ENCODE results near the gene CRTC1. TPM values are rescaled to one million over a fixed set of nuclear protein-coding genes. Genes with fewer than 3 reads are reported as not detected.

The CRTC1 gene
- total RNA-seq, 1 donor from 2014 or later: 15.5 TPM

GRCh38 chr19:18667531-18668251 is 15.8 kb upstream of the CRTC1 start:
- intact Hi-C loops (cut with micrococcal nuclease): no loop called here
- Mint-ChIP-seq H3K9me3 (no peaks in the 10 kb centered on the region), H3K4me1 (peaks cover 18% of the 10 kb centered on the region), H3K36me3 (ENCODE audit: low read depth) (peaks cover 34% of the 10 kb centered on the region), H3K4me3 (no peak overlapping the region), H3K27ac (no peak overlapping the region), H3K27me3 (no peaks in the 10 kb centered on the region)
- ChIA-PET POLR2A (no interaction called here), CTCF (no interaction called here)
- ATAC-seq (ENCODE audit: low read depth): no peak
- no peak for DNase-seq
- no peak for TF ChIP-seq CTCF (IDR thresholded peaks at IDR 0.05)

GRCh38 chr19:18668252-18668631 is 15.2 kb upstream of the CRTC1 start:
- Mint-ChIP-seq H3K27me3 (no peaks in the 10 kb centered on the region), H3K27ac (no peak overlapping the region)
- intact Hi-C loops (cut with micrococcal nuclease): no loop called here

GRCh38 chr19:18668744-18669523 is 14.5 kb upstream of the CRTC1 start:
- Mint-ChIP-seq H3K9me3 (no peaks in the 10 kb centered on the region), H3K27me3 (no peaks in the 10 kb centered on the region), H3K27ac (no peak overlapping the region), H3K36me3 (ENCODE audit: low read depth) (peaks cover 34% of the 10 kb centered on the region), H3K4me3 (no peak overlapping the region), H3K4me1 (peaks cover 13% of the 10 kb centered on the region)
- POLR2A ChIA-PET: no interaction called here
- intact Hi-C loops (cut with micrococcal nuclease): no loop called here
- DNase-seq: no peak
- CTCF ChIA-PET: no interaction called here
- no peak for TF ChIP-seq CTCF (IDR thresholded peaks at IDR 0.05)
- ATAC-seq (ENCODE audit: low read depth): no peak

More at GRCh38 chr19:18668252-18668631, 15.2 kb upstream of the CRTC1 start:
- ATAC-seq (ENCODE audit: low read depth) (no peak), DNase-seq (no peak)
- H3K36me3 Mint-ChIP-seq (ENCODE audit: low read depth): peaks cover 34% of the 10 kb centered on the region
- TF ChIP-seq CTCF (IDR thresholded peaks at IDR 0.05): no peak
- ChIA-PET POLR2A (no interaction called here), CTCF (no interaction called here)
- peaks cover 18% of the 10 kb centered on the region for H3K4me1 Mint-ChIP-seq
- no peak overlapping the region for H3K4me3 Mint-ChIP-seq
- H3K9me3 Mint-ChIP-seq: no peaks in the 10 kb centered on the region

GRCh38 chr19:18669524-18669817 is 14.0 kb upstream of the CRTC1 start:
- Mint-ChIP-seq H3K27me3 (no peaks in the 10 kb centered on the region), H3K36me3 (ENCODE audit: low read depth) (peaks cover 34% of the 10 kb centered on the region), H3K27ac (no peak overlapping the region), H3K9me3 (no peaks in the 10 kb centered on the region), H3K4me1 (peaks cover 10% of the 10 kb centered on the region), H3K4me3 (no peak overlapping the region)
- ChIA-PET POLR2A (no interaction called here), CTCF (no interaction called here)
- ATAC-seq (ENCODE audit: low read depth): no peak
- TF ChIP-seq CTCF (IDR thresholded peaks at IDR 0.05): no peak
- no peak for DNase-seq
- intact Hi-C loops (cut with micrococcal nuclease): no loop called here

- H3K36me3 Mint-ChIP-seq (ENCODE audit: low read depth): peaks cover 32% of the 10 kb centered on the region
- intact Hi-C loops (cut with micrococcal nuclease): loop anchor here (10.0 kb wide), 1 partner anchor 215 kb away; no protein-coding TSS in a partner anchor
- H3K9me3 Mint-ChIP-seq: no peaks in the 10 kb centered on the region
- no peaks in the 10 kb centered on the region for H3K27me3 Mint-ChIP-seq
- POLR2A ChIA-PET: no interaction called here
- DNase-seq (no peak), ATAC-seq (ENCODE audit: low read depth) (no peak)
- peaks cover 10% of the 10 kb centered on the region for H3K4me1 Mint-ChIP-seq
- no peak overlapping the region for H3K4me3 Mint-ChIP-seq
- no peak for TF ChIP-seq CTCF (IDR thresholded peaks at IDR 0.05)
- no peak overlapping the region for H3K27ac Mint-ChIP-seq
- CTCF ChIA-PET: interaction anchor here (0.7 kb wide), 1 partner anchor 164 kb away, joined by 3 read pairs; no protein-coding TSS in a partner anchor
Observed at GRCh38 chr19:18669883-18670282, 13.6 kb upstream of the CRTC1 start.
